ENCODE measurements around the gene NFAM1.

NFAM1 gene

GRCh38 chr22:42433754-42434682 lies 1.8 kb upstream of the NFAM1 start:
- DNase-seq, result no peak
- TF ChIP-seq POLR2A (IDR thresholded peaks at IDR 0.05; ENCODE audit: low read length), result no peak
- TF ChIP-seq GATA1 (IDR thresholded peaks at IDR 0.05; ENCODE audit: low read depth, low read length), result no peak

DNA sequence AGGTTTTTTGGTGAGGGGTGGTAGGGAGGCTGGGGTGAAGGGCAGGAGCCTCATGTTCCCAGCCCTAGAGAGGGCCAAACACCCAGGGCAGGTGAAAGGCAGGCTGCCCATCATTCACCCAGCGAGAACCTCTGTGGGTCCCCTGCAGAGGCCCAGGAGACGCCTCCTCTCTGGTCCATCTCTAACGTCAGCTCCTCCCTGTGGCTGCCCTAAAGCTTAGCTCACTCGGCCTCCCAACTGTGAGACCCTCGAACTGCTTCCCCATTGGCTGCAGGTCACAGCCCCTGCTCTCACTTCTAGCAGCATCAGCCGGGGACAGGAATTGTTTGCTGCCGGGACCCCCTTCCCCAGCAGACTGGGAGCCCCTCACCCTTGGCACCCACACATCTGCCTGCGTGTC lies 615 bp upstream of the NFAM1 start:
- no peak for TF ChIP-seq GATA1 (IDR thresholded peaks at IDR 0.05; ENCODE audit: low read depth, low read length)
- TF ChIP-seq POLR2A (IDR thresholded peaks at IDR 0.05; ENCODE audit: low read length), result no peak
- DNase-seq, result no peak

DNA sequence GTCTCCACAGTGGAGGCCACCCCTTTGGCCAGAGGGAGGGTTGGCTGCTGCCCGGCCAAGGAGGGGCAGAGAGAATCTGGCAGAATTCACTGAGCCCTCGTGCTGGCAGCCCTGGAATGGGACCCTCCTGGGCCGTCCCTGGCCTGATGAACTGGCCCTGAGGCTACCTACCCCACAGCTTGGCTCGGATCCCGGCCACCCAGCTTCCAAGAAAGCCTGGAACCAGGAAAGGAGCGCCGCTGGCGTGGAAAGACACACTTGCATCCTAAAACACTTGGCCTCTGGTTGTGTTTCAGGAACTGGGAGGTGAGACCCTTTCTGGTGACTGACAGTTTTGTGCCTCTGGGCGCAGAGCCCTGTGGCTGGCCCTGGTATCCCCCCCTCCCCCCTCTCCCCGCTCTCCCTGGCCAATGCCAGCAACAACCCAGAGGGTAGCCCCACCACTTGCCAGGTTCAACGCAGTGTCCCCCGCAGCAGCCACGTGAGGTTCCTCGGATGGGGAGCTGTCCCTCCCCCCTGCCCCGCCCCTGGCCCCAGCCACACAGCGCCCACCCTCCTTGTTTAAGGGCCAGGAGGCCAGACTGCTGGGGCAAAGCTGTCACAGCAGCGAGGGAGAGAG lies 693 bp downstream of the NFAM1 start:
- TF ChIP-seq POLR2A (IDR thresholded peaks at IDR 0.05; ENCODE audit: low read length) (no peak), GATA1 (IDR thresholded peaks at IDR 0.05; ENCODE audit: low read depth, low read length) (no peak)
- DNase-seq, result no peak

GRCh38 chr22:42430528-42431125 lies 1.6 kb downstream of the NFAM1 start:
- DNase-seq, result no peak
- TF ChIP-seq GATA1 (IDR thresholded peaks at IDR 0.05; ENCODE audit: low read depth, low read length), result no peak
- TF ChIP-seq POLR2A (IDR thresholded peaks at IDR 0.05; ENCODE audit: low read length), result no peak

DNA sequence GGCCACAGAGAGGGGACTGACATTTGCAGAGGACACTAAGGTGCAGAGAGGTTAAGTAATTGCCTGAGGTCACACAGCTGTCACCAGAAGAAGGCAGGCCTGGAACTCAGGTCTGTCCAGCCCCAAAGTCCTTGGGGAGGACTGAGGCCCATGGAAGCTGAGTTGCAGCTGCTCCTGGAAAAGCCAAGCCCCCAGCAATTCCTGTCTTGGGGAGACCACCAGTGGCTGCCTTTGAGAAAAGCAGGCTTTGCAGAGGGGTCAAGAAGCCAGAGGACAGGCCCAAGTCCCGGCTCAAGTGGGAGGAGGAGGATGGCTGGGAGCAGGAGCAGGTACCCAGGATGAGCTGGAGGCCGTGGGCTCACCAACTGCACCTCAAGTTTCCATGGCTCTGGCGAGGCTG lies 3.4 kb downstream of the NFAM1 start:
- no peak for DNase-seq
- no peak for TF ChIP-seq POLR2A (IDR thresholded peaks at IDR 0.05; ENCODE audit: low read length)

GRCh38 chr22:42428025-42428424 lies 4.2 kb downstream of the NFAM1 start:
- no peak for DNase-seq
- TF ChIP-seq POLR2A (IDR thresholded peaks at IDR 0.05; ENCODE audit: low read length), result no peak
- no peak for TF ChIP-seq GATA1 (IDR thresholded peaks at IDR 0.05; ENCODE audit: low read depth, low read length)

DNA sequence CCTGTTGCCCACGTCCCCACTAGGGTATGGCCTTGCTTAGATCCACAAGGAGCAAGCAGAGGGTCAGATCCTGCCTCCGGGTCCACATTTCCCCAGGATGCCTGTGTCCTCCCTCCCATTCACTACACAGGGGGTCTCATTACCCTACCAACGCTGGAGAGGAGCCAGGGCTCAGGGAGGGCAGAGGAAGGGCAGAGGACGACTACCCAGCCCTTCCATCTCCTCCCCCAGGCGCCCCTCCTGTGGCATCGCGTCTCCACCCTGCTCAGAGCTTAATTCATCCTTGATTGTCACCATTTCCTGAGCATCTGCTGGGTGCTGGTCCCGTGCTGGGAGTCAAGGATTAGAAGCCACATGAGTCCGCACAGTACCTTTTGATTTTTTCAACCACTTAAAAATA lies 5.0 kb downstream of the NFAM1 start:
- no peak for DNase-seq

GRCh38 chr22:42425989-42426355 lies 6.2 kb downstream of the NFAM1 start:
- TF ChIP-seq POLR2A (IDR thresholded peaks at IDR 0.05; ENCODE audit: low read length) (no peak), GATA1 (IDR thresholded peaks at IDR 0.05; ENCODE audit: low read depth, low read length) (no peak)
- DNase-seq, result no peak

More for the DNA sequence above, 5.0 kb downstream of the NFAM1 start:
- TF ChIP-seq GATA1 (IDR thresholded peaks at IDR 0.05; ENCODE audit: low read depth, low read length) (no peak), POLR2A (IDR thresholded peaks at IDR 0.05; ENCODE audit: low read length) (no peak)

DNA sequence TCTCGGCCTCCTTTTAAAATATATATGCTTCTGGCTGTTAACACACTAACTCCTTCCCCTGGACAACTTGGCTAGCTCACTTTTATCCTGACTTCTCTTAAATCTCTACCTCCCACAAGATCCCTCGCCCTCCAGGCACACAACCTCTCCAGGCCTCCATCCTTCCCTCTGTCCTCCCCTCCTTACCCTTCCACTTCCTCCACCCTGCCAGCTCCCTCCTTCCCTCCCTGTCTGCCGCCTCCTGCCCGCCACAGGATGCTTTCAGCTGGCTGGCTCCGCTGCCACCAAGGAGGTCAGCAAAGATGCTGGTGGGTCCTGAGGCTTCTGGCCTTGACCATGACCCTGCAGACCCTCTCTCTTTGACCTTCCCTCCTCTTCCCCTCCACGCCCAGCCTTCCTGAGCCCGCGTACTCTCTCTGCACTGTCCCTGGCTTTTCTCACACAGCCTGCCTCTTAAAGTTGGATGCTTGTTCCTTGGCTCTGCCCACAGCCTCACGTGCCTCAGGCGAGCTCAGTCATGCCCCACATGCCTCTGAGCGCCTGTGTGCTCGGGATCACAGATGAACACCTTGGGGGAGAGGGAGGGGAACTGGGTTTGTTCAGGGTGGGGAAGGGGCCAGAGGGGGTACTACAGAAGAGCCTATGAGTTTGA lies 6.7 kb downstream of the NFAM1 start:
- no peak for DNase-seq
- TF ChIP-seq GATA1 (IDR thresholded peaks at IDR 0.05; ENCODE audit: low read depth, low read length) (no peak), POLR2A (IDR thresholded peaks at IDR 0.05; ENCODE audit: low read length) (no peak)

DNA sequence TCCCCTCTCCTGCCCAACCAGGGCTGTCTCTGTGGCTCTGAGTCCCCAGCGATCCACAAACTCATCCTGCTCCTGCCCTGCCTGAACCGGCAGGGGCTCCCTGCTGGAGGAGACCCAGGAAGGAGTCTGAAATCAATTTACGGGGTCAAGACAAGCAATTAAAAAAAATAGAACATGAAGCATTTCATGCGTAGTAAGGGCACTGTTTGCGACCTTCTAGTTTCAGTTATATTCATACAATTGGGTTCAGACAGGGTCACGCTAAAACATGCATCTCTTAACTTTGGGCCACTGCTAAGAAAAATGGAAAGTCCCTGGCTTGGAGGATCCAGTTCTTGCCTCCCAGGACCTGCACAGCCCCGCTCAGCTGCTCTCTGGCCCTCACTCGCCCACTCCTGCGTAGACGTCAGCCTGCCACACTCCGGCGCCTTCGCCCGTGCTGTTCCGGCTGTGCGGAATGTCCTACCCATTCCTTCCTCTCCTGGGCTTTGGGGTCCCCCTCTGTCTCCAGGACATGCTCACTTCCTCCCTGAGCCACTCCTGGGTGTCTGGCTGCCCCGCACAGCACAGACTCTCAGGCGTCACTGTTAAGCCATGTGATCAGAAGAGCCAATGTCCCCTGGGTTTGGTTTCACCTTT lies 12.8 kb downstream of the NFAM1 start:
- TF ChIP-seq GATA1 (IDR thresholded peaks at IDR 0.05; ENCODE audit: low read depth, low read length) (no peak), POLR2A (IDR thresholded peaks at IDR 0.05; ENCODE audit: low read length) (no peak)
- no peak for DNase-seq

DNA sequence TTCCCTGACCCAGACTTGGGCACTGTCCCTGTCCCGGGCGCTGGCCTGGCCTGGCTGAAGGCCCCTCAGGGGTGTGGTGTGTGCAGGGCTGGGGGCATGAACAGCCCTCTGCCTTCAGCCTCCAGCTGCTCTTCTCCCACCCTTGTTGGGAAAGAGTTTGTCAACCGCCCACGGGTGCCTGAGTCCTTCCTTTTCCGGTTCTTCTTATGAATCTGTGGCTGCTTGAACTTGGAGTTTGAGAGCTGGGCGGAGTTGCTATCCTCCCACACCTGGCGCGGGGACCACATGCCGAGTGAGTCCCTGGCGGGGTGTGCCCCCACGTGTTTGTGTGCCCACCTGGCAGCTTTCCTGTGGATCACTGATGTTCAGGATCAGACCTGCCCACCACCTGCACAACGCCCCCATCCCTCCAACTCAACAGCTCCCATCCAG lies 13.4 kb downstream of the NFAM1 start:
- TF ChIP-seq GATA1 (IDR thresholded peaks at IDR 0.05; ENCODE audit: low read depth, low read length) (no peak), POLR2A (IDR thresholded peaks at IDR 0.05; ENCODE audit: low read length) (no peak)

DNA sequence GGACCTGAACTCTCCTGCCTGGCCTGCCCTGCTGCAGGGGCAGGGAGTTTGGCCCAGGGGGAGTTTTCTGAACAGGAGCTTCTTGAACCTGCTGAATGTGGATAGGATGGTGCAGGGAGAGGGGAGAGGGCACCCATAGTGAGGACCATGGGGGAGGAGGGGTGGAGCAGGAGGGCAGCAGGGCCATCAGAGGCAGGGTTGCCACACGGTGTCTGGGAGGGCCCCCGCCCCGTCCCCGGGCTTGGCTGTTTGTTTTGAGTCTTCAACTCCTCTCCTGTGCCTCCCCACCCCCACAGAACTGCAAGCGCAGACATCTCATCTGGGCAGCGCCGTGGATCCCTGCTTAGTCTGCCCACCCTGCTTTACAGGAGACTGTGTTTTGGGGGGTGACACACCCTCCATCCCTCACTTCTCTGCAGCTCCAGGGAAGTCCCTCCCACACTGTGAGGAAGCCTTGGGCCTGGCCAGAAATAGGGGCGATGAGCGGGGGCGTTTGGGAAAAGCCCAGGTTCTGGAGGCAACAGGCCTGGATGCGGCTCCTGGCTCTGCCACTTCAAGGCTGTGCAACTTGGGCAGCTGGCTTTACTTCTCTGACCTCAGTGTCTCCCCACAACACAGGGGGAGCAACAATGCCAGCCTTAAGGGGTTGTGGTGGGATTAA lies 14.4 kb downstream of the NFAM1 start:
- DNase-seq, result no peak
- TF ChIP-seq POLR2A (IDR thresholded peaks at IDR 0.05; ENCODE audit: low read length), result no peak
- TF ChIP-seq GATA1 (IDR thresholded peaks at IDR 0.05; ENCODE audit: low read depth, low read length), result no peak

More for the DNA sequence above, 13.4 kb downstream of the NFAM1 start:
- no peak for DNase-seq

DNA sequence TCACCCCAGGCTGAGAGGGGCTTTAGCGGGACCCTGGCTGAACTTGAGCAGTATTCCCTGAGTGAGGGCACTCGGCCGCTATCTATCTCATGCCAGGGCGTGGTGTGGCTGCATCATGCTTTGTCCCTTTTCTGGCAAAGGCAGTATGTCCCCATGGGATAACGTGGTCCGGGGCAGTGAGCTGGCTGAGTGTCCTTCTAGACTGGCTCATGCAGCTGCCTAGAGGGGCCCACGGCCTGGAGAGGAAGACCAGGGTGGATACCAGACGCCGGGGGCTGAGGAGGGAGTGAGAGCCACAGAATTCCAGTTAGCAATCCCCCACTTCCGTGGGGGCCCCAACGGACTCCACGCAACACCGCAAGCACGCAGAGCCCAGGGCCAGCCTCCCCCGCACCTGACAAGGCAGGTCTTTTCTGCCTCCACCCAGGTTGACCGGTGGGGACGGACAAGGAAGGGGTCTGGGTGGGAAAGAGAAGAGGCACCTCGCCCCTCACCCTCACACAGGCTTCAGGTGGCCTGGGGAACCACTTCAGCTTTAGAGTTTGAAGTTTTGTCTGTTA lies 15.5 kb downstream of the NFAM1 start:
- DNase-seq, result no peak
- TF ChIP-seq POLR2A (IDR thresholded peaks at IDR 0.05; ENCODE audit: low read length), result no peak
- TF ChIP-seq GATA1 (IDR thresholded peaks at IDR 0.05; ENCODE audit: low read depth, low read length), result no peak

All from erythroblast (primary cell).